Measurements from ENCODE around the gene LINGO4.

The LINGO4 gene

GRCh38 chr1:151833172-151833900 lies 28.1 kb upstream of the LINGO4 start:
- no peak for FAIRE-seq

- no peak for FAIRE-seq
These were observed 27.2 kb upstream of the LINGO4 start for GRCh38 chr1:151832318-151832980.

DNA sequence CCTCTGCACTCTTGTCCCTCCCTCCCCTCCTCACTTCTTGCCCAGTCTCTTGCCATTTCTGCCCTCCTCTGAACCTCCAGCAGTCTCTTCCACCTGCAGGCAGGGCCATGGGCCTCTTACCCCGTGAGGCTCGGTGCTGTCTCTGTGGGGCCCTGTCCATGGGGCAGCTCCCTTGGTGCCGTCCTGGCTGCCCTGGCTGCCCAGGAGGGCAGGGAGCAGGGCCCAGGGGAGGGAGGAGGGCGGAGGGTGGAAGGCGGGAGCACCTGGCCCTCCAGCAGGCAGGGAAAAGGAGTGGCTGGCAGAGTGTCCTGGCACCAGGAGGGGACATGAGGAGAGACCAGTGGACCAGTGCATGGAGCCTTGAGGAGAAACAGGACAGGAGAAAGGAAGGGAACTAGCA lies 26.4 kb upstream of the LINGO4 start, which contains the start of gene RORC:
Gene RORC, minus strand, starts transcription at position 198 of the 400 bp plus-strand sequence. Its CDS starts 38 bp downstream, at position 160.
- no peak for FAIRE-seq

- FAIRE-seq: no peak
These were observed 26.0 kb upstream of the LINGO4 start for GRCh38 chr1:151831256-151831591.

GRCh38 chr1:151830055-151830454 lies 24.8 kb upstream of the LINGO4 start:
- no peak for FAIRE-seq

GRCh38 chr1:151829352-151830046 lies 24.3 kb upstream of the LINGO4 start:
- no peak for FAIRE-seq

DNA sequence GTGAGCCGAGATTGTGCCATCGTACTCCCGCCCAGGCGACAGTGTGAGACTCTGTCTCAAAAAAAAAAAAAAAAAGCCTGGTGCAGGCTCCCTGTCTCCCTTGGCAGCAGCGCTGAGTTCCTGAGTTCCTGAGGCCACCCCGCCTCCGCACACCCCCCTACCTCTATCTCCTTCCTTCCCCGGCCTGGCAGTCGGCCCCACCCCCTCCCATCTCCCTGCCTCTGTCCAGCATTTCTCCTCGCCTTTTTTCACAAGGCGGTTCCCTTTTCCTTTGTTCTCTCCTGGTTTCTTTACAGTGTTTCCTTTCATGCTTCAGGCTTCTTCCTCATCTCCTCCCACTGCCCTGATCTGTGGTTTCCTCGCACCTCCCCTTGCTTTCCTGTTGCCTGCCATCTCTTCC lies 23.7 kb upstream of the LINGO4 start:
- no peak for FAIRE-seq

GRCh38 chr1:151827853-151828252 lies 22.6 kb upstream of the LINGO4 start:
- FAIRE-seq: no peak

DNA sequence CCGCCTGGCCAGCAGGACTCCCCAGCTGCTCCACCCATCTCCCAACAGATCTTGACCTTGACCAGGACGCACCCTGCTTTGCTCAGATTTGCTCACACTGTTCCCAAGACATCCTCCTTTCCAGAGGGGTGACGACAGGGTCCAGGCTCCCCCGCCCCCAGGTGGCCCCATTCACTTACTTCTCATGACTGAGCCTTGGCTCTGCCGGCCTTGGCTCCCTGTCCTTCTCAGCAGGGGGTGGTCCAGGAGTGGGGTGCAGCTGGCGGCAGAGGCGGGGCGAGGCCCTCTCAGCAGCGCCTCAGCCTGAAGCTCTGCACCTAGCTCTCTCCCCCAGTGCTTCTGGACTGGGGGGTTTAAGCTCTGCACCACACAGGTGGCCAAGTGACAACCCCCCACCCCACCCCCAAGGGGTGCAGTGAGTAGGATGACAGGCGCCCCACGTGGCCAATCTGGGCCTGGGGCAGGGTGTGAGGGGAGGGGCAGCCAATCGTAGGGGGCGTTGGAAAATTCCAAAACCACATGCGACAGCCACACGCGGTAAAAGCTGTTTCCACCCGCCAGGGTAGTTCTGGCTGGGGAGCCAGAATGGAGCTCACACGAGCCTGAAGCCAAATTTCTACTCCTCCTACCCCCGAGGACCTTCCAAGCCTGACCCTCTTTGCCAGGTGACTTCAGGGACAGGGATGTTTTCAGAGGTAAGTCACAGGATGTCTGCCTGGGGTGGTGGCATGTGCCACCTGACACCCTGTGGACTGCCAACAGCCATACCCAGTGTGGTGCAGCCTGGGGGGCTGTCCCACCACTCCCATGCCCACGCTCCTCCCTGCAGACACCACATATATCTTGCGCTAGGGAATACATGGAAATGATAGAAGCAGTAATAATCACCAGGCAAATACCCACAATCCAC lies 20.8 kb upstream of the LINGO4 start:
- FAIRE-seq: no peak

DNA sequence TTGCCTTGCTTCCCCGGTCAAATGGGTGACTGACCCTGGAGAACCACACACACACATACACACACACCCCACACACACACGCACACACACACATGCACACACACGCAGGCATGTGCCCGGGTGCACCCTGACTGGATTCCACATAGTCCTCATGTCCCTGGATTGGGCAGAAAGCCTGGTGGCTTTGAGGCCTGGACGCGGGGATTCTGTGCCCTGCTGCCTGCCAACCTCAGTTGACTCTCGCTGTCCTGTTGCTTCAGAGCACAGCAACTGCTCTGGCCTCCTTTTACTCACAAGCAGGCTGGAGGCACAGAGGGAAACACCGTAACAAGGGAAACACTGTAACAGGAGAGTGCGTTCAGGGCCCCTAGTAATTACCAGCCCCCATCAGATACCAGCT lies 20.0 kb upstream of the LINGO4 start:
- no peak for FAIRE-seq

DNA sequence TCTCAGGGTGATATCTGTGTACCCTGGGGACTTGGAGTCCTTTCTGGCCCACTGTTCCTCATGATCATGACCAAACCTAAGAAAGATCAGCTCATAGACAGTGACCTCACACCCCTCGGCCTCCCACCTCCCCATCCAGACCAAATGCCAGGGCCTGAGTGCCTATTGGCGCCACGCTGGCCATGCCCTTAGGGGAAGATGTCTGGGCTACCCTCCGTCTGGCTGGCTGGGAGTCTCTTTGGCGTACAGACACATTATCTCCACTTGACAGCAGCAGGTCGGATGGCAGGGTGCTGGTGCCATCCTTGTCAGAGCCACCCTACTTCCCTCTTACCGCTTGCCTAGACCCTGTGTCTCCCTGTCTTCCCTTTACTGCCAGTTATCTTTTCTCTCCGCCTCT lies 18.0 kb upstream of the LINGO4 start:
- no peak for FAIRE-seq

GRCh38 chr1:151822404-151822803 lies 17.2 kb upstream of the LINGO4 start:
- no peak for FAIRE-seq

DNA sequence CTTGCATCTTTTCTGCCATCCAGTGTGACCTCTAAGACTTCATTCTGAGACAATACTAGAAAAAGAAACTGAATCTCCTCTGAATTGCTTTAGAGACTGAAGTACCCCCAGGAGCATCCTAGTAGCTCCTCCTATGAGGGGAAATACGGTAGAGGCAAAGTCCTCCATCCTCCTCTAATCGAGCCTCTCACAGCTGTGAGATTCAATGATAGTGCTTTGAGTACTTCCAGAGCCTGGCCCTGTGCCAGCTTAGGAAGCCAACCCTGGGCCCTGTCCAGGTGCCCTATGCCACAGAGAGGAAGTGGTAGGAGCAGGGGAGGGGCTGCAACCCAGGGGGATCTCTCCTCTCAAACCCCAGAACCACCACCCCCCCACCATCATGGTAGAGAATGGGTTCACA lies 15.7 kb upstream of the LINGO4 start:
- FAIRE-seq: no peak

- FAIRE-seq: no peak
These were observed 14.9 kb upstream of the LINGO4 start for GRCh38 chr1:151819976-151820623.

DNA sequence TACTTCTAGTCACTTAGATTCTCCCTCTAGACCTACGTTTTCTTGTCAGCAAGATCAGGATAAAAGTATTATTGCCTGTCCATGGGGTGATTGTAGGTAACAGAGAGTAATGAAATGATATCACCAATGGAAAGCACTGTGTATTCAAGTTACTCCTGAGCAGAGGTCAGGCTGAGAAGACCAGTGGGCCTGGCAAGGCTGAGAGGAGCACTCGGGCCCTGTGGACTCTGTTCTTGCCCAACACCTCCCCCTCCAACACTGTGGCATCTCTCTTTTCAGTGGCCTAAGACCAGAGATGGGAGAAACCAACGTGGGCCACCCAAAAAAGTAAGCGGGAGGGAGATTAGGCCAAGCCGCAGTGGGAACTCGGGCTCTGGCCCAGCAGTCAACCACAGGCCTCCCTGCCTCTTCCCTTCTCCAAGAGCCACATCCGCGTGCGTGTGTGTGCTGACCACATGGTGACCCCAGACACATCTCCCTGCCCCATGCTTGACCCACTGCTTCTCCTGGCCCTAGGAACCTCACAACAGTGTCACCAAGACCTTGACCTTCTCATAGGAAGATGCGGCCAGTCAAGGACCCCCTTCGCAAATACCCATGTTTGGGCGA lies 14.1 kb upstream of the LINGO4 start:
- FAIRE-seq: no peak

- no peak for FAIRE-seq
These were observed 12.1 kb upstream of the LINGO4 start for GRCh38 chr1:151817353-151817730.

DNA sequence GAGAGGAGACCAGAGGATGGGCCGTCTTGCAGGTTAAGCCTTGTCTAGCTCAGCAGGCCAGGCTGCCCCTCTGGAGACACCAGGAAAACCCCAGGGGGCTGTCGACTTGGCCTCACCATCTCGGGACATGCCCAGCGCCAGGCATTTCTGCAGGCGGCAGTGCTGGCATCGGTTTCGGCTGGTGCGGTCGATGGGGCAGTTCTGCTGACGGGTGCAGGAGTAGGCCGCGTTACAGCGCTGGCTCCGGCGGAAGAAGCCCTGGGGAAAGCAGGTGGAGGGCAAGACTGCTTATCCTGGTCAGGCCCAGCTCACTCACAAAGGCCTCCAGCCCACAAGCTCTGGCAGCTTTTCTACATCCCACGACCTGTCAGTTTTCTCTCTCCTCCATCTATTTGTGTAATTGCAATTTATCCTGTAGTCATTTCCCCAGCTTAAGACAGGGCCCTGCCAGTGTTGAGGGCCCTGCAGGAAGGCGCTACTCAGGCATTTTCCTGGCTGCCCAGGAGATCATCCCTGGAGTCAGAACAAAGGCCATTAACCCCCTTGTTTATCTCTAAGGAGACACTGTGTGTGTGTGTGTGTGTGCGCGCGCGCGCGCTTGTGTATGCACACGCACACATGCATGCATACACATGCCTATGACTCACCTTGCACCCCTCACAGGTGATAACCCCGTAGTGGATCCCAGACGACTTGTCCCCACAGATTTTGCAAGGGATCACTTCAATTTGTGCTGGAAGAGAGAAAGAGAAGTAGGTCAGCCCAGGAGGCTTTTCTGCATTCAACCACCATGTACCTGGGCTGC lies 11.5 kb upstream of the LINGO4 start:
- FAIRE-seq: no peak

DNA sequence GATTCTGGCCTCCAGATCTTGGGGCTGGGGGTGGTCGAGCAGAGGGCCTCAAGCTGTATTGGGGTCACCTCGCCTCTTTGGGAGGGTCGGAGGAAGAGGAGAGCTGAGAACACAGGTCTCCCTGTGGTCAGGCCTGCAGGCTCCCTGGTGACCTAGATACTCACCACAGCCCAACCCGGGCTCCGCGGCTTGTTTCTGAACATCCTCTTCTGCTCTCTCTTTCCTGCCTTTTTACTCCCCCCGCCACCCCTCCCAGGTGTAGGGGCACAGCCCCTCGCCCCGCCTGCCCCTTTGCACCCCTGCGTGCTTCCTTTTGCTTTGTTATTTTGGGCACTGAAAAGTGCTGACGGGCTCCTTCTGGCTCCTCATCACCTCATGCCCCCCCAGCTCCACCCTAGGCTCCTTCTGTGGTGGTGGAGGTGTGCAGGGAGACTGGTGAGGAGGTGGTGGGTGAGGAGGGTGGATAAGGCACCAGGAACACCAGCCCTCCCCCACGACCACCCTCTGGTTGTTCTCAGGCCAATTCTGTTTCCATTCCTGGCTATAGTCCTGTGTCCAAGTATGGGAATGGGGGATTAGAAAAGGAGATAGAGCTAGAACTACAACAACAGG lies 10.6 kb upstream of the LINGO4 start:
- no peak for FAIRE-seq

DNA sequence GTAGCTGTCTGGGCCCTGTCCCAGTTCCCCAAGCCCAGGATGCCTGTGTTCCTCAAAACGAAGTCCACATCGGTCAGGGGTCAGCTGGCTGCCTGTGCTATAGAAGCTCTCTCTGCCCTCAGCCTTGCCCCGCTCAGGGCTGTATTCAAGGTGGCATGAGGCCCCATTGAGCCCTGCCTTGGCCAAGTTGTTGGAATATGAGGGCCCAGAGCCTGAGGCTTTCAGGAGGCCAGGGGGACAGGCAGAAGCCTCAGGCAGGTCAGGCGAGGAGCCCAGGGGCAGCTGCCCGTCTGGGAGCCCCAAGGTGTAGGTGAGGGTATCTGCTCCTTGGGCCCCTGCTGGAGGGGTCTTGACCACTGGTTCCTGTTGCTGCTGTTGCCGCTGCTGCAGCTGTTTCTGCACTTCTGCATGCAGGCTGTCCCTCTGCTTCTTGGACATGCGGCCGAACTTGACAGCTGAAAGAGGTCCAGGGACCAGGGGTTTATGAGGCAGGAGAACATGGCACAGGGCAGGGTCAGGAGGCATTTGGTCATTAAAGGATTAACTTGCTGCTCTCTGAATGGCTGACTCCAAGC lies 9.8 kb upstream of the LINGO4 start:
- FAIRE-seq: no peak

GRCh38 chr1:151814426-151814825 lies 9.2 kb upstream of the LINGO4 start:
- no peak for FAIRE-seq
